Measurements from ENCODE around the gene ZNF385A. TPM values are rescaled to one million over a fixed set of nuclear protein-coding genes. Genes with fewer than 3 reads are reported as not detected.

ZNF385A gene
- total RNA-seq, 1 donor from 2014 or later = 1.2 TPM

- DNase-seq (ENCODE audit: low spot score in 2 of 2) (no peak), FAIRE-seq (no peak)
These were observed 9.8 kb upstream of the ZNF385A start for GRCh38 chr12:54394281-54394719.

- DNase-seq (ENCODE audit: low spot score in 2 of 2) (no peak), FAIRE-seq (no peak)
These were observed 9.2 kb upstream of the ZNF385A start for GRCh38 chr12:54393743-54394142.

DNA sequence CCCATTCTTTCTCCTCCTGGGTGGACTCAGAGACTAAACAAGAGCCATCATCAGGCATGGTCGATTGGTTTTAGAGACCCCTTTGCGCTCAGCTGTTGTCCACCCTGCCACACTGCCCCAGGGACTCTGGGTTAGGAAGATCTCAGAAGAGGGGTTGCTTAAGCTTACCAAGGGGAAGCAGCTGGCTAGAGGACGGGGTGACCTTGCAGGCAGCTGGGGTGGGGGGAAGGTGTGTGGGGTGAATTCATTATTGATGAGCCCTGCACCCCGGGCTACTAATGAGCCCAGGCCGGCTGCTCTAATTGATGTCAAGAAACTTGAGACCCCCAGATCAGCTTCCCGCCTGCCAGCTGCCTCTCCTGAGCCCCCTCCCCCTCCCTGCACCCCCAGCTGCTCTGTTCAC lies 8.7 kb upstream of the ZNF385A start:
- FAIRE-seq (no peak), DNase-seq (ENCODE audit: low spot score in 2 of 2) (no peak)

- FAIRE-seq (no peak), DNase-seq (ENCODE audit: low spot score in 2 of 2) (no peak)
These were observed 8.1 kb upstream of the ZNF385A start for GRCh38 chr12:54392485-54393206.

- FAIRE-seq (no peak), DNase-seq (ENCODE audit: low spot score in 2 of 2) (peak in 1 of 2 donors; percentile 76)
These were observed 6.4 kb upstream of the ZNF385A start for GRCh38 chr12:54390668-54391551.

- DNase-seq (ENCODE audit: low spot score in 2 of 2) (no peak), FAIRE-seq (no peak)
These were observed 5.7 kb upstream of the ZNF385A start for GRCh38 chr12:54390176-54390667.

- FAIRE-seq (no peak), DNase-seq (ENCODE audit: low spot score in 2 of 2) (no peak)
These were observed 5.2 kb upstream of the ZNF385A start for GRCh38 chr12:54389607-54390175.

- DNase-seq (ENCODE audit: low spot score in 2 of 2) = no peak
- no peak for FAIRE-seq
These were observed 4.6 kb upstream of the ZNF385A start for GRCh38 chr12:54389134-54389508.

DNA sequence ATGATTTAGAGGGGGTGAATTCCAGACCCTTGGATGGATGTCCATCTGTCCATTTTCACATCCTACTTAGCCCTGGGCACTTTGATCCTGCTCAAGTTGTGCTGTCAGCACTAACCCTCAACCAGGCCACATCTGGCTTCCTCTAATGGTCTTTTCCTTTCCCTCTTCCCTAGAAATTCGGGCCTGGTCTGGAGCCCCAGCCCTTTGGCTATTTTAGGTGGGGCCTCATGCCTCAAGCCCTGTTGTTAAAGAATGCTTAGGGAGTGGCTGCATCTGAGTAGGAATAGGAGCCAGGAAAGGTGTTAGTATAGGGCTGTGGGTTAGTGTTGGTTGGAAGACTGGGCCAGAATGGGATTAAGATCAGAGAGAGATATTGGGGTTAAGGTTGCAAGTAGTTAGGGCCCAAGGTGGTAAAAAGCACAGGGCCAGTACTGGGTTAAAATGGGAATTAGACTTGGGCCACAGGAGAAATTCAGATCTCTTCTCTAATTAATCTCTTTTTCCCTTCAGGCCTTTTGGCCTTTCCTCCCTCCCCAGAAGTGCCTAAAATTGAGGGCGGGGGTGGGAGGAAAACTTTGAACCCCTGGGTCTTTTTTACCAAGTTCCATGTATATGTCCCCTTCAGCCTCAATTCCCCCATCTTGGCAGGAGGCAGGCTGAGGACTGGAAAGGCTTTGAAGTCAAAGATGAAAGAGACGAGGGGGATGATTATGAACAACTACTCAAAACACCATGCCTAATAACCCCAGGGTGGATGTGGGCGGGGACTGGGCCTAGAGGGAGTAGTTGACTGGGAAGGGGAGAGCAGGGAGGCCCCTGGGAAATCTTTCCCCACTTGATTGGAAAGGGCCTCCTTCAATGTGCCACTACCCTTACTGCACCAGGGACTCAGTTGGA lies 4.0 kb upstream of the ZNF385A start:
- no peak for FAIRE-seq
- DNase-seq (ENCODE audit: low spot score in 2 of 2) = no peak

DNA sequence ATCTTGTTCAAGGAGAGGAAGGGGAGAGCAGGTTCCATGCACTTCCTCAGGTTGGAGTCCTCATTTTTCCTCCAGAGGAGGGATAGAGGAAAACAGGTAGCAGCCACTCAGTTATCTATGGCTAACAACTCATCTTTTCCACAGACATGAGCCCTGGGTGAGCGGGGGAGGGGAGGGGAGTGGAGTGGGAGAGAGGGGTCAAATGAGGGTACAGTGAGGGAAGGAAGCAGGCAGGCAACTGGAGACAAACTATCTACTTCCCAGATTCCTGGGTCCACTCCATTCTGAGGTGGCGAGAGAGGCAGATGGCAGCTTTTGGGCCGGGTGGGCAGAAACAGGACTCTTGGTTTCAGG lies 2.6 kb upstream of the ZNF385A start:
- no peak for FAIRE-seq
- DNase-seq (ENCODE audit: low spot score in 2 of 2) = no peak

GRCh38 chr12:54386403-54387113 lies 2.0 kb upstream of the ZNF385A start:
- DNase-seq (ENCODE audit: low spot score in 2 of 2) (no peak), FAIRE-seq (no peak)

DNA sequence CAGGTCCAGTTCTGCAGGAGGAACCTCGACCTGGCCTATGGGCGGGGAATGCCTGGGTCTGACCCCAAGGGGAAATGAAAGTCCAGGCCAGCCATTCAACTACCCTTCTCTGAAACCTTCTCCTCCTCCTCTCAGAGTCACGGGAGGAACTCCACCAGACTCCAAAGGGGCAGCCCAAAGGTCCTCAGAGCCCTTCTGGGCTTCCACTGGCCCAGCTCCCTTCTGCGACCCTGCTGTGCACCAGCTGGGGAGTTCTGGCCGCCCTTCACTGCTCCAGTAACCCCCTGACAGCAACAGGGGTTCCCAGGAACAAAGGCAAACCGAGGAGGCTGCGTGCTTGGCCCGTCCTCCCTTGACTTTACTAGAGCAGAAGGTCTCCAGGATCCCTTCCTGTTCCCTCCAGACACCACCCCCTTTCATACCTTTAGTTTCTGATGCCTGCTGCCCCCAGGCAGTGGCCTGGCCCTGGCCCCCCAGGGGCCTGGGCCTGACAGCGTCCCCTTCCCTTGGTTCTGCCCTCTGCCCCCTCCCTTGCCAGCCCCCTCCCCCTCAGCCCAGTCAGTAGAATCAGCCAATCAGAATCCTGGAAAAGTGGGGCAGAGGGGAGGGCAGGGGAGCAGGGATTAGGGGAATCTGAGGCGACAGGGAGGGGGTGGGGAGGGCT lies 850 bp upstream of the ZNF385A start:
- no peak for DNase-seq (ENCODE audit: low spot score in 2 of 2)

DNA sequence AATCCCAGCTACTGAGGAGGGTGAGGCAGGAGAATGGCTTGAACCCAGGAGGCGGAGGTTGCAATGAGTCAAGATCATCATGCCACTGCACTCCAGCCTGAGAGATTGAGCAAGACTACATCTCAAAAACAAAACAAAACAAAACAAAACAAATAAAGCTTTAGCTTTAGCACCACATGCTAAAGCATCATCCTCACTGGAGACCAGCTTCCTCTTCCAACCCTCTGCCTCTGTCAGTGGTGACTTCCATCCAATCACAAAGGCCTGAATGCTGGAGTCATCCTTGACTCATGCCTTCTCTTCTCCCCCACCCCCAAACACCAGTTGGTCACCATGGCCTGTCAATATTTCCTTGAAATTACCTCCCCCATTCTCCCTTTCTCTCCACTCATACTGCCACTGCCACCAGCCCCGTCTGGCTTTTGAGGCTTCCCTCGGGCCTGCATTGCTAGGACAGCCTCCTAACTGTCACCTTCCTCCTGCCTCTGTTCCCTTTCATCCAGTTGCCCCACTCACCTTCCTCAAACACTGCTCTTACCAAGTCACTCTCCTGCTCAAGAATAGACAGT lies 1.4 kb downstream of the ZNF385A start:
- DNase-seq (ENCODE audit: low spot score in 2 of 2) (no peak), FAIRE-seq (no peak)

More for the DNA sequence above, 850 bp upstream of the ZNF385A start:
- no peak for FAIRE-seq

DNA sequence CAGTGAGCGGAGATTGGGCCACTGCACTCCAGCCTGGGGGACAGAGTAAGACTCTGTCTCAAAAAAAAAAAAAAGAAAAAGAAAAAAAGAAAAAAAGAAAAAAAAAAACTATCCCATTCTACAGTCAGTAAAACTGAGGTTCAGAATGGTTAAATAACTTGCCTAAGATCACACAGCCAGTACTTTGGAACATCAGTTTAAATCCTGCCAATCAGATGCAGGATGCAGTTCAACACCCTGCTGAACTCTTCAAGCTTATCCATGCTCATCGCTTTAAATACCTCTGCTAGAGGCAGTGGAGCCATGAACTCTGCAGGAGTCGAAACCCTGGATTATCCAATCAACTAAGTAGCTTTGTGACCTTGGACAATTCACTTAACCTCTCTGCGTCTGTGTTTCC lies 3.4 kb downstream of the ZNF385A start:
- DNase-seq (ENCODE audit: low spot score in 2 of 2) (no peak), FAIRE-seq (no peak)

- FAIRE-seq (no peak), DNase-seq (ENCODE audit: low spot score in 2 of 2) (peak; percentile 87 to 93)
These were observed 4.9 kb downstream of the ZNF385A start for GRCh38 chr12:54379398-54380201.

GRCh38 chr12:54378796-54379397 lies 5.6 kb downstream of the ZNF385A start:
- FAIRE-seq (no peak), DNase-seq (ENCODE audit: low spot score in 2 of 2) (peak; percentile 82)

- no peak for DNase-seq (ENCODE audit: low spot score in 2 of 2)
- no peak for FAIRE-seq
These were observed 6.6 kb downstream of the ZNF385A start for GRCh38 chr12:54377797-54378515.
